ENCODE measurements around the gene DHRS3.
"Not testable (repeated sequence)": the region's sequence is repeated elsewhere in the genome, so short reads cannot be mapped to it uniquely, and the experiment has no call there.

Gene DHRS3

GRCh38 chr1:12572522-12572921 lies 45.5 kb downstream of the DHRS3 start:
- DNase-seq, result no peak

GRCh38 chr1:12570291-12570690 lies 47.7 kb downstream of the DHRS3 start:
- DNase-seq, result no peak

- DNase-seq, result no peak
These were observed 49.8 kb downstream of the DHRS3 start for GRCh38 chr1:12568009-12568767.

- DNase-seq, result no peak
These were observed 50.7 kb downstream of the DHRS3 start for GRCh38 chr1:12567288-12567819.

GRCh38 chr1:12566484-12567287 lies 51.3 kb downstream of the DHRS3 start:
- DNase-seq, result no peak

- no peak for DNase-seq
These were observed 52.1 kb downstream of the DHRS3 start for GRCh38 chr1:12565966-12566352.

- DNase-seq, result no peak
These were observed 52.7 kb downstream of the DHRS3 start for GRCh38 chr1:12565094-12565965.

- not testable (repeated sequence) for DNase-seq
These were observed 53.8 kb downstream of the DHRS3 start for GRCh38 chr1:12564251-12564650.

GRCh38 chr1:12562955-12563576 lies 54.9 kb downstream of the DHRS3 start:
- no peak for DNase-seq

GRCh38 chr1:12561121-12561520 lies 56.9 kb downstream of the DHRS3 start:
- no peak for DNase-seq

GRCh38 chr1:12556957-12557935 lies 60.8 kb downstream of the DHRS3 start:
- DNase-seq, result no peak

- no peak for DNase-seq
These were observed 61.6 kb downstream of the DHRS3 start for GRCh38 chr1:12556368-12556930.

- no peak for DNase-seq
These were observed 62.3 kb downstream of the DHRS3 start for GRCh38 chr1:12555411-12556367.

- no peak for DNase-seq
These were observed 63.3 kb downstream of the DHRS3 start for GRCh38 chr1:12554521-12555305.

GRCh38 chr1:12553963-12554362 lies 64.0 kb downstream of the DHRS3 start:
- DNase-seq, result no peak

- DNase-seq, result no peak
These were observed 64.8 kb downstream of the DHRS3 start for GRCh38 chr1:12552951-12553921.

- no peak for DNase-seq
These were observed 65.7 kb downstream of the DHRS3 start for GRCh38 chr1:12552111-12552888.

Data from bone marrow (tissue), 2 donors.